GM19023 (cell line): ENCODE measurements around the gene TMEM178B.
"Not testable (repeated sequence)": the region's sequence is repeated elsewhere in the genome, so short reads cannot be mapped to it uniquely, and the experiment has no call there.

Source experiments
- ATAC-seq: cut with Tn5 transposase; IDR thresholded peaks from one replicate; pipeline ENCODE4 v1.9.1; 2021; ENCODE audit warnings: mild to moderate bottlenecking, moderate library complexity; ENCODE audit not compliant: unreplicated experiment

TMEM178B gene

DNA sequence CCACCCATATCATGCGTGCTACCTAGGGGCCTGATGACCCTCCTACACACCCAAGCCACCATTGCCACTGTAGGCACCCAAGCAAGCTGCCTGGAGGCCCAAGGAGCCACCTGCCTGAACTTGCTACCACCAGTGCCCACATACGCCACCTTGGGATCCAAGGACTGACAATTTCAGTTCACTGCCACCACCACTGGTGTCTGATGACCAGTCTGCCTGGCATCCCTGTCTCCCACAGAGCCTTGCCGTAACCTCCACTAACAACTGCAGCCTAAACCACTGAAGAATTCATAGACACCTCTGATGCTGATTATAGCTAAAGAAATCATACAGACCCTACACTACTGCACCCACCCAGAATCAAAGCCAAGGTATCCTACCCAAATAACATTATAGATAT, 58.8 kb downstream of the TMEM178B start:
- ATAC-seq: no peak

DNA sequence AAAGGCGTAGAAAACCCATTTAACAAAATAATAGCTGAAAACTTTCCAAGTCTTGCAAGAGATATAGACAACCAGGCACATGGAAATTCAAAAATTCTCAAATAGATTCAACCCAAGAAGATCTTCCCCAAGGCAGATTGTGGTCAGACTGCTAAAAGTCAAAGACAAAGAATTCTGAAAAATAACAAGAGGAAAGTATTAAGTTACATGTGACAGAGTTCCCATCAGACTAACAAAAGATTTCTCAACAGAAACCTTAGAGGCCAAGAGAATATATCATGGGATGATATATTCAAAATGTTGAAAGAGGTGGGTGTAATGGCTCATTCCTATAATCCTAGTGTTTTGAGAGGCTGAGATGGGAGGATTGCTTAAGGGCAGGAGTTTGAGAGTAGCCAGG, 59.8 kb downstream of the TMEM178B start:
- no peak for ATAC-seq

DNA sequence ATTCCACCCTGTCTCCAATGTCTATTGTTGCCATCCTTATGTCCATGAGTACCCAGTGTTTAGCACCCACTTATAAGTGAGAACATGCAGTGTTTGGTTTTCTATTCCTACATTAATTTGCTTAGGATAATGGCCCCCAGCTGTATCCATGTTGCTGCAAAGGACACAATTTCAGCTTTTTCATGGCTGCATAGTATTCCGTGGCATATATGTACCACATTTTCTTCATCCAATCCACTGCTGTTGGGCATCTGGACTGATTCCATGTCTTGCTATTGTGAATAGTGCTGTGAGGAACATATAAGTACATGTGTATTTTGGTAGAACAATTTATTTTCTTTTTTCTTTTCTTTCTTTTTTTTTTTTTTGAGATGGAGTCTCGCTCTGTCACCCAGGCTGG, 68.2 kb downstream of the TMEM178B start:
- no peak for ATAC-seq

- ATAC-seq: no peak
These were observed 71.2 kb downstream of the TMEM178B start for GRCh38 chr7:141144921-141145629.

DNA sequence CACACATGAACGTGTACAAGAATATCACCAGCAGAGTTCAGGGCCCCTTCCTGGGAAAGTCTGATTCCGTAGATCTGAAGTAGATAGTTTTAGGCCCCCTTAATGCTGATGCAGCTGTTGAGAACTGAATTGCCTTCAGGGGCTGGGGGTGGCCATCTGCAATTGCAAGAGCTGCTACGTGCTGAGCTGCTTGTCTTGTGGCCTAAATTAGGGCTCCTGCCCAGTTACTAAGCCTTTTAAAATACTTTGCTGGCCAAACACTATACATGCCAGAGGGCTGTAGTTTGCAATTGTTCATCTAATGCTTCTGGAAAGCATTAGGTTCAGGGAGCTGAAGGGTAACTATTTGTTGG, 71.7 kb downstream of the TMEM178B start:
- ATAC-seq: no peak

- no peak for ATAC-seq
These were observed 73.6 kb downstream of the TMEM178B start for GRCh38 chr7:141147482-141147881.

DNA sequence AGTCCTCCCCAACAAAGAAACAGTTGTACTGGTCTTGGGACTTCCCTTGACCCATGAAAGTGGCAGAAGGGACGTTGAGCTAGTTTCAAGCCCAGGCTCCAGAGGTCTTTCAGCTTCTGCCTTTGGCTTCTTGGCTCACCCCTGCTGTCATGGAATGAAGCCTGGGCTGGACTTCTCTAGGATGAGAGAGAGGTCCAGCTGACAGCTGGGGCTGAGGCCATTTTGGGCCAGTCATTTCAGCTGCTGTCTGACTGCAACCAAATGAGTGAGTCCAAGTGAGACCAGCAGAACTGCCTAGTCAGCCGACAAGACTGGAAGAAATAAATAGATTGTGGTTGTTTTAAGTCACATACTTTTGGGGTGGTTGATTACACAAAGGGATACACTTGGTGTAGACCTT, 76.6 kb downstream of the TMEM178B start:
- no peak for ATAC-seq

- ATAC-seq: no peak
These were observed 77.9 kb downstream of the TMEM178B start for GRCh38 chr7:141151746-141152145.

GRCh38 chr7:141153231-141153630, 79.4 kb downstream of the TMEM178B start:
- no peak for ATAC-seq

- ATAC-seq: no peak
These were observed 80.4 kb downstream of the TMEM178B start for GRCh38 chr7:141154131-141154732.

DNA sequence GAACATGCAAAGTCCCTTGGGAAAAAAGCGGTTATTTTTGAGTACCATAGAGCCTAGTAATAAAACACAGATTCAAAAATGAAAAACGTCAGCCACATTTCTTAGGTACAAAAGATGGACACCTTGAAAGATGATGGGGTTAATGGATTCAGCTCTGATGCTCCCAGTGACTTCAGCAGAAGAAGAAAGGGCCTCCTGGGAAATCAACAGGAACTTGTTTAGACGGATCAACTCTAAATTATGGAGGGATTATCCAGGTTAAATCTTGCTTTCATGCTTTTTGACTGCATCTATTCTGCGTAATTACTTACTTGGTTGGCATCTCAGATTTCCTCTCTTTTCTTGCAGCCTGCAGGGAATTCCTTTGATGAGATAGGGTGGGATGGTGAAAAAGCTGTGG, 82.5 kb downstream of the TMEM178B start:
- no peak for ATAC-seq

DNA sequence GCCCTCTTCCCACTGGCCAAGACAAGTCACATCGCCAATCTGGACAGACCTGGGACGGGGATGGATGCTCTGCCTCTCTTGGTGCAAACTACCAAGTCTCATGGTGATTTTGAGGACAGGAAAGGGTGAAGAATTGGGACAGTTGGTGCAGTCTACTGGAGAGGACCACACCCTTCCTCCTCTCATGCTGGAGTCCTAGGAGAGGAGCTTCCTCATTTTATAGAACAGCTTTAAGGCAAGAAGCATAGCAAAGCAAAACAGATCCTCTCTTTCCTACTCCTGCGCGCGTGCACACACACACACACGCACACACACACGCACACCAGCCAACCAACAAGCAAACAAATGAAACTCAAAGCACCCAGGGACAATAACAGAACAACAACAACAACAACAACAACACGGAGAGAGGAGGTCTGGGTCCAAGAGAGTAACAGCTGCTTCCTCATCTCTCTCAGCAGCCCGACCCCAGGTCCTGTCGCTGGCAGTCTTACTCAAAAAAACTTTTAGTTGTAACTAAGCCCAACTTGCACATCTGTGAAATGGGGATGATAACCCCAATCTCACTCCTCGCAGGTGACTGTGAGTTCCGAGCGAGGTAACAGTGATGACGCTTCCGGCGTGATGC, 83.4 kb downstream of the TMEM178B start:
- ATAC-seq: no peak

DNA sequence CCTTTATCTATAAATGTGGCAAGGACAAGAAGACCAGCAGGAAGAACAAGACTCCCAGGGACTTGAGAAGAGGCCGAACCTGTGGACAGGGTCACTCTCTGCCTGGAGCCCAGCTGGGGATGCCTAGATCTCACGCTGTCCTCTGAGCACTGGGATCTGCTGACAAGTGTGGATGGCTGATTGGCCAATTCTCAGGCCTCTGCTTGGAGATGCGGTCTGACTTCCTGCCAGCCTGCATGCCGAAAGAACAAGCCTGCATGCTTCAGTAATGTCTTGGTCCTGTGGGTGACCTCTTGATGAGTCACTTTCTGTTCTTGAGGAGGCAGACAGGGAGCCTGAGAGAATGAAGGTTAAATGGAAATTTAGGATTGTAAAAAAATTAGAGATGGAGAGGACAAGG, 84.7 kb downstream of the TMEM178B start:
- ATAC-seq: peak; percentile 74

DNA sequence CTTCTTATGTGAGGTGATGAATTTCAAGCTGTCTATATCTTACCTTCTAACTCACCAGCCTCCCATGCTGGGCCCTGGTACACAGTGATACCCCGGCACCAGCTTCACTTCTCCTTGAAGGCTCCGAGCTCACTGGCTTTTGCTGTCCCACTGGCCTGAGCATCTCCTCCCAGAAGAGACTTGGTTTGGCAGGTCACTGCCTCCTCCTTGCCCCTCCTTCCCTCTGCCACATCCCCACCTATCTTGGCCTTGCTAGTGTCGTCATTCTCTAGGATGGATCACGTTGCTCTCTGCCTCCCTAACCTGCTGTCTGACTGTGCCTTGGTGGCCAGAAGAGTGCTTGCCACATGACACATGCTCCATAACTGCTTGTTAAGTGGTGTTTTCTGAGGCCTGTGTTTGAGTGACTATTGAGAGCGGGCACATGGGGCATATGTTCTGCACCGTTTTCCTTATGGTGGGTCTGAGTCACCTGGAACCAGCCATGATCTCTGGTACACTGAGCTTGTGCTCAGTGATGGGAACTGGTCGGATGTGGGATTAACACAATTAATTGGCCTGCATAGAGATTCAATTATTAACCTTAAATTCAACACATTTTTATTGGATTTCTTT, 86.5 kb downstream of the TMEM178B start:
- no peak for ATAC-seq

DNA sequence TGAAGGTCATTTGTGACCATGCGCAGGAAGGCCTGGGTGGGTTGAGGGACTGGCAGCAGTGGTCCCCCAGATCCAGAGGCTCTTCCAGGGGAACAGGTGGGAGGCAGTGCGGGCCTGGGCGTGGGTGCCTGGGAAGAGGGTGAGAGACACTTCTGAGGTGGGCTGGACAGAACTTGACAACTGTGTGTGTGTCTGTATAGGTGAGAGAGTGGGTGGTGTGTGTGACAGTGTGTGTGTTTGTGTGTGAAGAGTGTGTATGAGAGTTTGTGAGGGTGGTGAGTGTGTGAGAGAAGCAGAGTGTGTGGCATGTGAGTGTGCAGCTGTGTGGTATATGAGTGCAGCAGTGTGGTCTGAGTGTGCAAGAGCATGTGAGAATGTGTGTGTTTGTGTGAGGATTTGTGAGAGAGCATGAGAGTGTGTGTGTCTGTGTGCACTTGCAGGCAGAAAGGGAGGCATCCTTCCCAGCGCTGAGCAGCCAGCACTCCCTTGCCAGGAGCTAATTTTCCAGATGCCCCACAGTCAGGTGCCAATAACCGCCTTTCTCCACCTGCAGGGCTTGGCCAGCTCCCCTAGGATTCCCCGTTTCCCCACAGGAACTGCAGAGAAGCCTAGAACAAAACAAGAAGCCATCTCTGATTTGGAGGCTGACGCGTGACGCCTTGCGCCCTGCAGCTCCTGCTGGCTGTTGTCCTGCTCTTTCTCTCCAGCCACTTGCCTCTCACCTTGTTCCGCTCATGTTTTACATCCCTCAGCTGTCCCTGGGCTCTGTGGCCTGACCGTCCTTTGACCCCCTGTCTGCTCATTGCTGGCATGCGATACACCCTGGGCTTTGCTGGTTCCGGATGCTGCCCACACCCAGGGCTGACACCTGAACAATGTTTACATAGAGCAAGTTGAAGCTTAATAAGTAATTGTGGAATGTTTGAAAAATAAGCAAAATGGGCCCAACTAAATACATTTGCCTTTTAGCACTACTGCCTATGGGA, 88.0 kb downstream of the TMEM178B start:
- no peak for ATAC-seq

DNA sequence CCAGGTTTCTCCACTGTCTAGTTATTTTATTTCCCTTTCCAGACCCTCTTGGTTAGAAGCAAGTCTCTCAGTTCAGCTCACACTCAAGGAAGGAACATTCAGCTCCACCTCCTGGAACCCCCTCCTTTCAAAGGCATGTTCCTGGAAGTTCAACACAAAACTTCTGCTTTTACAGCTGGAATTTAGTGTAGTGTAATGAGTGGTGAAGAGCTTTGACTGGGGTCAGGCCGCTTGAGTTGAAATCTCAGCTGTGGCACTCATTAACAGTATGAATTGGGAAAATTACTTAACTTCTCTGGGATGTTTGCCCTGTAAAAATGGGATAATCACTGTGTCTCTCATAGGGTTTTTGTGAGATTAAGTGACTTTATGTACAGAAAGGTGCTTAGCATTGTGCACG, 91.7 kb downstream of the TMEM178B start:
- no peak for ATAC-seq

DNA sequence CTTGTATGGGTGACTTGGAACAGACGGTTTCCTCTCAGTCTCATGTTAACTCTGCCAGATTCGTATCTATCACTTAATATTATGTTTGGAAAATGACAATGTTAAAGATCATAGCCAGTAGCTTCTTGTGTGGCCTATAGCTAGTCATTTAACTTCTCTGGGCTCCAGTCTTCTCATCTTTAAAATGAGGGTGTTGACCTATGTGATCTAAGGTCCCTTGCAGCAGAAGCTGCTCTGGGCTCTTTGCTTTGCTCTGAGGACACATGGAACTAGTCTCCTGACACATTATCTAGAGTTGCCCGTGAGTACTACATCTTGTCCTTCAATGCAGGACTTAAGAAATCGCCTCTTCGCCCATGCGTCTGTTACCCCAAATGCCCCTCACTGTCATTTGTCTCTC, 93.1 kb downstream of the TMEM178B start:
- no peak for ATAC-seq

GRCh38 chr7:141167381-141167964, 93.6 kb downstream of the TMEM178B start:
- ATAC-seq: no peak

GRCh38 chr7:141169157-141169556, 95.3 kb downstream of the TMEM178B start:
- ATAC-seq: not testable (repeated sequence)

- ATAC-seq: not testable (repeated sequence)
These were observed 101.9 kb downstream of the TMEM178B start for GRCh38 chr7:141175728-141176127.
